DOHH2 (cell line): ENCODE results near the gene RALGAPB.

Experiments
- CTCF ChIP-seq: fragments of 200-600 bp; sonication (generic); IDR thresholded peaks from one replicate; pipeline ENCODE4 v1.5.1; 2014; ENCODE audit warnings: antibody characterized with exemption, mild to moderate bottlenecking, low read depth, low read length; ENCODE audit not compliant: poor library complexity, severe bottlenecking
- EZH2phosphoT487 ChIP-seq: fragments of 200-600 bp; sonication (generic); IDR thresholded peaks from 2 replicates; pipeline ENCODE4 v1.6.1; 2017; ENCODE audit warnings: borderline replicate concordance, mild to moderate bottlenecking, antibody characterized with exemption, low read length, moderate library complexity, mixed read lengths

GRCh38 chr20:38607351-38607750 lies 134.7 kb downstream of the RALGAPB start:
- TF ChIP-seq CTCF, result no peak
- TF ChIP-seq EZH2phosphoT487, result no peak
